Tibial artery (tissue), 4 donors: Measurements from ENCODE around the gene ARSG.

Source experiments
- DNase-seq, 2 donors: peaks; one replicate each; pipeline ENCODE4 v3.0.0-alpha.2; 2019
- H3K27ac ChIP-seq, 2 donors: fragments of 200-600 bp; sonication (generic) in 1 of 2; 1 replicate in 1 of 2; 2 replicates in 1 of 2; pipeline ENCODE4 v1.5.1; 2018 to 2019; ENCODE audit warnings: mild to moderate bottlenecking in 1 of 2
- H3K27me3 ChIP-seq, 2 donors: fragments of 200-600 bp; sonication (generic) in 1 of 2; one replicate each; pipeline versions ENCODE4 v1.5.1 to v1.6.0; 2016 to 2019
- H3K36me3 ChIP-seq, 3 donors: fragments of 200-600 bp; sonication (generic) in 2 of 3; one replicate each; pipeline ENCODE4 v1.5.1; 2016 to 2019; ENCODE audit warnings: mild to moderate bottlenecking in 2 of 3
- H3K4me1 ChIP-seq, 4 donors: fragments of 200-600 bp; sonication (generic) in 2 of 4; 1 replicate in 3 of 4; 2 replicates in 1 of 4; pipeline ENCODE4 v1.5.1; 2016 to 2019
- H3K4me3 ChIP-seq, 2 donors: fragments of 200-600 bp; sonication (generic) in 1 of 2; 1 replicate in 1 of 2; 2 replicates in 1 of 2; pipeline ENCODE4 v1.5.1; 2018 to 2019; ENCODE audit warnings: mild to moderate bottlenecking in 2 of 2
- H3K9me3 ChIP-seq, 3 donors: fragments of 200-600 bp; sonication (generic) in 1 of 3; one replicate each; pipeline ENCODE4 v1.5.1; 2016 to 2019
- intact Hi-C: fragments of 100-400 bp; cut with DNase I; formaldehyde crosslinking; loops from one replicate; pipeline ENCODE4 v1.15.0; 2023; ENCODE audit warnings: low total_unique reads
- TF ChIP-seq, protein P1 (sequence below), 2 experiments: fragments of 200-600 bp in 1 of 2; fragments of 450-650 bp in 1 of 2; IDR thresholded peaks; one replicate each; pipeline ENCODE4 v1.5.1; 2017 to 2019; ENCODE audit warnings: antibody characterized with exemption in 2 of 2, mild to moderate bottlenecking in 1 of 2, moderate library complexity in 1 of 2

Gene ARSG

DNA sequence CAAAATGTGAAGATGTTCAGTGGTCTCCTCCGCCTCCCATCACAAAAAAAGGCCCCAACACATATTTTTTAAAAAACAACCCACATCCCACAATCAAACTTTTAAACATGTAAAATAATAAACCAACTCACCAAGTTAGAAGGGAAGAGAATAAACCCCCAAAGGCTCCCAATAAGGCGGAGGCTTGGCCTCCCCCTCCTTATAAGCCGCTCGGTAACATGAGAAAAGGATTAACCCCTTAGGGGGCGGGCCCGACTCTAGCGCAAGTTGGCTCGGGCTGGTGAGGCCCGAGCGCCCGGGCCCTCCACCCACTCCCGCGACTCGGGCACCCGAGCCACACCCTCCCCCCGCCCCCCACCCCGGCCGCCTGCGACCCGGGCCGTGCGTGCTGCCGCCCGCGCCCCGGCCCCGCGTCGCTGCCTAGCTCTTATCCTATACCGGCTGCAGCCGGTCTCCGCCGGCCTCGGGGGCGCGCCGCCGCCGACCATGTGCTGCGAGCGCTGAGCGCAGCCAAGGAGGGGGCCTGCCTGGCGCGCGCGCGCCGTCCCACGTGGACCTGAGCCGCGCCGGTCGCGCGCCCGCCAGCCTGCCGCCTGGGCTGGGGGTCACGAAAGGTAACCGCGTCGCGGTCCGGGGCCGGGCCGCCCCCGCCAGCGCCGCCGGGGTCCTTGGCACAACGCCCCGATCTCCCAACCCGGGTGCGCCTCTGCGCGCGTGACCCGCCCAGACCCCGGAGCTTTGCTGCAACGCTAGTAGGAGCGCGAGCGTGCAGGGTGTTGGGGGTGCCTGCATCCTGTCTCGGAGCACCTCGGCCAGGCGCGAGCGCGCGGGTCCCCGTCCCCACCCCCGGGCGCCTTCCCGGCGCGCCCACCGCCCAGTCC, at the start of gene ARSG, which contains the start of gene SLC16A6:
ARSG (plus strand) TSS at position 541 of the 881 bp plus-strand sequence. CDS start 15,999 bp downstream, outside the sequence.
SLC16A6 (minus strand) TSS at position 173 of the 881 bp plus-strand sequence. CDS start 12,807 bp downstream, outside the sequence.
- intact Hi-C loops = no loop called here
- TF ChIP-seq, protein P1, sequence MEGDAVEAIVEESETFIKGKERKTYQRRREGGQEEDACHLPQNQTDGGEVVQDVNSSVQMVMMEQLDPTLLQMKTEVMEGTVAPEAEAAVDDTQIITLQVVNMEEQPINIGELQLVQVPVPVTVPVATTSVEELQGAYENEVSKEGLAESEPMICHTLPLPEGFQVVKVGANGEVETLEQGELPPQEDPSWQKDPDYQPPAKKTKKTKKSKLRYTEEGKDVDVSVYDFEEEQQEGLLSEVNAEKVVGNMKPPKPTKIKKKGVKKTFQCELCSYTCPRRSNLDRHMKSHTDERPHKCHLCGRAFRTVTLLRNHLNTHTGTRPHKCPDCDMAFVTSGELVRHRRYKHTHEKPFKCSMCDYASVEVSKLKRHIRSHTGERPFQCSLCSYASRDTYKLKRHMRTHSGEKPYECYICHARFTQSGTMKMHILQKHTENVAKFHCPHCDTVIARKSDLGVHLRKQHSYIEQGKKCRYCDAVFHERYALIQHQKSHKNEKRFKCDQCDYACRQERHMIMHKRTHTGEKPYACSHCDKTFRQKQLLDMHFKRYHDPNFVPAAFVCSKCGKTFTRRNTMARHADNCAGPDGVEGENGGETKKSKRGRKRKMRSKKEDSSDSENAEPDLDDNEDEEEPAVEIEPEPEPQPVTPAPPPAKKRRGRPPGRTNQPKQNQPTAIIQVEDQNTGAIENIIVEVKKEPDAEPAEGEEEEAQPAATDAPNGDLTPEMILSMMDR (IDR thresholded peaks at IDR 0.05) = no peak
- Histone ChIP-seq H3K27ac (peak within 1 kb of the TSS in 1 of 2 donors; percentile 40), H3K27me3 (peaks cover 0 to 42% of the 10 kb centered on the region in 2 donors), H3K4me1 (peaks cover 0 to 28% (median 22%) of the 10 kb centered on the region in 4 donors), H3K36me3 (no peaks in the 10 kb centered on the region), H3K4me3 (peak within 1 kb of the TSS; percentile 47 to 66), H3K9me3 (no peaks in the 10 kb centered on the region)
- peak in 1 of 2 donors; percentile 31 for DNase-seq

DNA sequence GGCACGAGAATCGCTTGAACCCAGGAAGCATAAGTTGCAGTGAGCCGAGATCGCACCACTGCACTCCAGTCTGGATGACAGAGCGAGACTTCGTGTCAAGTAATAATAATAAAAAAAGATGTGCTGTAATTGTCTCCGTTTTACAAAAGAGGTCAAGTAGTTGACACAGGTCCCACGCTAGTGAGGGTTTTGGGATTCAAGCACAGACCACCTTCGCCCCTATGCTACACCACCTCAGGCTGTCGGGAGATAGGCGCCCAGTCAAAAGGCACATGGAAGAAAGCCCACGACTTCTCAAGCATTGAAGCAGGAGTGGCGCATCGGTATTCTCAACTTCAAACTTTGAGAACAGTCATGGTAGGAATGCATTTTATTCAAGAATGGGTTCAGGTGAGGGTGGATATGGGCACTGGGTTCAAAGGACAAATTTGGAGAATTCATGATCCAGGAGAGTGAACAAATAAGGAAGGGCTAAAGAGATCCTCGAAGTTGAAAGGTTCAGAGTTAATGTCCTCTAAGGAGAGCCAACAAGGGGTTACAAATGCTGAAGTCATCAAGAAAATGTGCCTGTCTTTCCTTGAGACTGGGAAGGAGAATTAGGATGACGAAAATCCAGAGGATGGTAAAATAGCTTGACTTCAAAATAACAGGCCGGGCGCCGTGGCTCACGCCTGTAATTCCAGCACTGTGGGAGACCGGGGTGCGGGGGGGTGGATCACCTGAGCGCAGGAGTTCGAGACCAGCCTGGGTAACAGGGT, 44.8 kb upstream of the ARSG start:
- Histone ChIP-seq H3K4me1 (peaks cover 0 to 15% (median 9%) of the 10 kb centered on the region in 4 donors), H3K4me3 (peak overlapping the region in 1 of 2 donors; percentile 99), H3K9me3 (no peaks in the 10 kb centered on the region), H3K36me3 (peaks cover 2 to 8% (median 2%) of the 10 kb centered on the region in 3 donors), H3K27me3 (no peaks in the 10 kb centered on the region), H3K27ac (no peak overlapping the region)
- no peak for DNase-seq
- intact Hi-C loops = loop anchor here (5.0 to 10.0 kb wide), 2 partner anchors 39 to 208 kb away; partner anchors contain the start of gene WIPI1
- TF ChIP-seq, protein P1 (IDR thresholded peaks at IDR 0.05) = no peak

DNA sequence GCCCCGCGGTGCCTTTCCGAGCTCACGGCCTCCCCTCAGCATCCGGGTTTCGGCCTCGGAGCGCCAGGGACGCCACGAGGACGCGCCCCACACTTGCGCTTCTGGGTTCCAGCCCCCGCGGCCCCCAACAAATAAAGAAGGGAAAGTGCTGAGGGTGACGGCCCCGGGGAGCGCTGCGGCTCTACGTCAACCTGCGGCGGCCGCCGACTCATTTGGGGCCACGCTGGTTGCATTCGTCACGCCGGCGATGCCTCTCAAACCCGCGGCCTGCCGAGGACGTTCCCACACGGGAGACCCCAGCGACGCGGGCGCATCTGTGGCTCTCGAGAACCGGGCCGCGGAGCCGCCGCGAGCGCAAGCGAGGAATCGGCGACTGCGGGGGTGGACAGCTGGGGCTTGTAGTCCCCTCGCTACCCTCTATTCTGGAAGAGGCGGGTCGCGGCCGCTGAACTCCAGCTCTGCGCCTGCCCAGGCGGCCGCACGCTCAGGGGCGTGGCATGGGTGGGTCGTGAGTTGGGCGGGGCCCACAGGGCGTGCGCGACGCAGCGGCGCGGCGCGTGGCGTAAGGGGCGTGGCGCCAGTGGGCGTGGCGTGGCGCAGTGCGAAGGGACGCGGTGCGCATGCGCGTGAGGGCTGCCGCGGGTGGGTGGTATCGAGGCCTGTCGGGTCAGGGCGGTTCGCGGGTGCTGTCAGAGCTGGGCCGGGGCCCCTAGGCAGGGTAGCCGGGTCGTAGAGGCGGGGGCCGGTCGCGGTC, 43.7 kb upstream of the ARSG start, which contains the start of gene AMZ2:
AMZ2 (plus strand) TSS at position 599 of the 754 bp plus-strand sequence. CDS start 2,145 bp downstream, outside the sequence.
- TF ChIP-seq, protein P1 (IDR thresholded peaks at IDR 0.05) = no peak
- intact Hi-C loops = loop anchor here (5.0 to 10.0 kb wide), 2 partner anchors 40 to 207 kb away; partner anchors contain the start of gene WIPI1

DNA sequence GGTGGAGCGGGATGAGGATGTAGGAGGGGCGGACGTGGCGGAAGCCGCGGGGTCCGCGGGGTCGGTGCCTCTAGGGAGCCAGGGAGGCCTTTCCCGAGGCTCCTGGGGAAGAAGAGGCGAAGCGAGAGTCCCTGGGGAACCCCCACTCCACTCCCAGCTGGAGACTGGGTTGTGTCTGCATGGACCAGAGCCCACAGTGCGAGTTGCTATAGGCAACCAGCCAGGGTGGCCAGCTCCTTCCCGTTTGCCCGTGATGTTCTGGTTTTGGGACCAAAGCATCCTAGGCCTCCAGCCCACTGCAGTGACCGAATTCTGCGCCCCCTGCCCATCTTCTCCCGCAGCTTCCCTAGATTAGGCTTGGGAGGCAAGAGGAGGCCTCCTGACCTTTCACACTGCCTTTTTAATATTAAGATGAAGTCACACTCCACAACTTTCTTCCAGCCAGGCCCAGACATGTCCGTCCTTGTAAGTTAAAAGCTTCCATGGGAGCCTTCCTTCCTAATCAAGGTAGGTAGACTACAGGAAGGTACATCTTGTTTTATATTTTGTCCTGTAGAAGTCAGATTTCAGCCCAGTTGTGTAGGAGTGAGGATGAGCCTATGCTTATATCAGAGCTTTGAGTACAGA, 43.0 kb upstream of the ARSG start:
- intact Hi-C loops = loop anchor here (5.0 to 10.0 kb wide), 2 partner anchors 41 to 206 kb away; partner anchors contain the start of gene WIPI1
- Histone ChIP-seq H3K4me1 (peaks cover 0 to 15% (median 9%) of the 10 kb centered on the region in 4 donors), H3K27me3 (no peaks in the 10 kb centered on the region), H3K36me3 (peaks cover 4 to 19% (median 19%) of the 10 kb centered on the region in 3 donors), H3K27ac (peak overlapping the region; percentile 94 to 99), H3K4me3 (peak overlapping the region; percentile 93 to 99), H3K9me3 (no peaks in the 10 kb centered on the region)
- TF ChIP-seq, protein P1 (IDR thresholded peaks at IDR 0.05) = no peak
- peak; percentile 61 to 87 for DNase-seq

More for the DNA sequence above, 43.7 kb upstream of the ARSG start, which contains the start of gene AMZ2:
- H3K27ac ChIP-seq = peak within 1 kb of the TSS; percentile 94 to 99
- no peaks in the 10 kb centered on the region for H3K9me3 ChIP-seq
- H3K36me3 ChIP-seq = peaks cover 4 to 14% (median 13%) of the 10 kb centered on the region in 3 donors
- no peaks in the 10 kb centered on the region for H3K27me3 ChIP-seq
- peak; percentile 89 to 95 for DNase-seq
- H3K4me3 ChIP-seq = peak within 1 kb of the TSS; percentile 93 to 99
- peaks cover 0 to 15% (median 9%) of the 10 kb centered on the region in 4 donors for H3K4me1 ChIP-seq
